HG03039 (cell line): Measurements from ENCODE around the gene PODN.

ENCODE experiments used
- ATAC-seq: cut with Tn5 transposase; IDR thresholded peaks from one replicate; pipeline ENCODE4 v1.9.1; 2021; ENCODE audit warnings: mild to moderate bottlenecking, moderate library complexity; ENCODE audit not compliant: unreplicated experiment

Gene PODN, protein sequence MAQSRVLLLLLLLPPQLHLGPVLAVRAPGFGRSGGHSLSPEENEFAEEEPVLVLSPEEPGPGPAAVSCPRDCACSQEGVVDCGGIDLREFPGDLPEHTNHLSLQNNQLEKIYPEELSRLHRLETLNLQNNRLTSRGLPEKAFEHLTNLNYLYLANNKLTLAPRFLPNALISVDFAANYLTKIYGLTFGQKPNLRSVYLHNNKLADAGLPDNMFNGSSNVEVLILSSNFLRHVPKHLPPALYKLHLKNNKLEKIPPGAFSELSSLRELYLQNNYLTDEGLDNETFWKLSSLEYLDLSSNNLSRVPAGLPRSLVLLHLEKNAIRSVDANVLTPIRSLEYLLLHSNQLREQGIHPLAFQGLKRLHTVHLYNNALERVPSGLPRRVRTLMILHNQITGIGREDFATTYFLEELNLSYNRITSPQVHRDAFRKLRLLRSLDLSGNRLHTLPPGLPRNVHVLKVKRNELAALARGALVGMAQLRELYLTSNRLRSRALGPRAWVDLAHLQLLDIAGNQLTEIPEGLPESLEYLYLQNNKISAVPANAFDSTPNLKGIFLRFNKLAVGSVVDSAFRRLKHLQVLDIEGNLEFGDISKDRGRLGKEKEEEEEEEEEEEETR

GRCh38 chr1:53061859-53062707 is at the start of gene PODN:
PODN (plus strand) TSS chr1:53062213; CDS start chr1:53069856, 7,643 bp downstream.
- no peak for ATAC-seq

DNA sequence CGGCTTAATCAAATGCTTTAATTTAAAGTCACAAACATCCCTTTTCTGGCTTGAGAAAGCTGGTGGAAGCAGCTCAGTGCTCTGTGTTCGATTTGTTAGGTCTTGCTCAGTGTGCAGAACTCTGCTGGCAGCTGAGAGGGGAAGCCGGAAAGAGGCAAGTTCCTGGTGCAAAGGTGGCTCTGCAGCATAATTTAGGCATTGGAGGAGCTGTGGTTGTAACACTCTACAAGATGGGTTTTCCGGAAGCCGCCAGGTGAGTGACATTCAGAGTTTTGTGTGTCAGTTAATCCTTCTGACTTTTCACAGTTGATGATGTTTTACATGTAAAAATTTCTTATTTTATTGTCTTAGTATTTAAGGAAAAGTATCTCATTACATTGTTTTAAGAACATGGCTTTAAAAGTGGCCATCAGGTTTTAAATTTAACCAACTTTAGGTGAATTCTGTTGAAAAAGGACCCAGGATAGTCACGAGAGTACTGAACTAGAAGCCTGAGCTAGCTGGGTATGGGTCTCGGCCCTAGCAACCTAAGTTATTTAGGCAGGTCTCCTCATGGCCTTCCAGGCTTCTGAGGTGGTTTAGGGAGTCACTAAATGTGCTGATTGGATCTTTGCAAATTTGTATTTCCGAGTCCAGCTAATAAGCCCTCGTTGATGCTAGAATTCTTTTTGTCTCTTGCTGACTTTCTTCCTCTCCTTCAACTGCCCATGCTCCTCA is 47.1 kb upstream of the PODN start:
- ATAC-seq, result no peak

GRCh38 chr1:53015508-53015860 is 46.5 kb upstream of the PODN start:
- ATAC-seq, result no peak

DNA sequence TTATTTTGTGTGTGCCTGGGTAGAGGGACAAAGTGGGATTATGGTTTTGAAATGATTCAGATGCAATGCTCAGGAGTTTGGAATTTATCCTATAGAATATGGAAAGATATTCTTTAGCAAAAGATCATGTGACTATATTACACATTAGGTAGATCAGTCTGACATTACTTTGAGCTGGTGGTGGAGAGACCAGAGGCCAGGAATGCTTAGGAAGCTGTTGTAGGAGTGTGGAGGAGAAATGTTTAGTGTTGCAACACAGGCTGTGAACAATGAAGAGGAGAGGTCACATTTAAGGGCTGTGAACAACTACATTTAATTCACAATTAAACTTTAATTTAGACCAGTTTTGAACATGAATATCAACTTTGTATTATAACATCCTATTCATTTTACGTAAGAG is 45.3 kb upstream of the PODN start:
- no peak for ATAC-seq

DNA sequence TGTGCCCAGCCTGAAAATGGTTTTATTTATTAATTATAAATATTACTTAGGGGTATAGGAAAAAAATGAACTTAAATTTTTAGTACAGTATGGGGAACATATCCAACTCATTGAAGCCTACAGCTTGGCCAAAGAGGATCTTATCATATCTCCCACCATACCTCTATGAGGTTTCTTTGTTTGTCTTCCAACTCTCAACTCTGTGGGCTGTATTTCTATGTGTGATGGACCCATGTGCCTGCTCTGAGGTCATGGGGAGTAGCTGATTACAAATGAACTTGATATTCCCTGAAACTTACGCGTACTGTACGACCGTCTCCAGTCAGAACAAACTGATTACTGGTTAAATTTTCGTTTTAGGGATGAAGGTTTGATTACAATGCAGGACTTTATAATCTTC is 41.4 kb upstream of the PODN start:
- no peak for ATAC-seq

DNA sequence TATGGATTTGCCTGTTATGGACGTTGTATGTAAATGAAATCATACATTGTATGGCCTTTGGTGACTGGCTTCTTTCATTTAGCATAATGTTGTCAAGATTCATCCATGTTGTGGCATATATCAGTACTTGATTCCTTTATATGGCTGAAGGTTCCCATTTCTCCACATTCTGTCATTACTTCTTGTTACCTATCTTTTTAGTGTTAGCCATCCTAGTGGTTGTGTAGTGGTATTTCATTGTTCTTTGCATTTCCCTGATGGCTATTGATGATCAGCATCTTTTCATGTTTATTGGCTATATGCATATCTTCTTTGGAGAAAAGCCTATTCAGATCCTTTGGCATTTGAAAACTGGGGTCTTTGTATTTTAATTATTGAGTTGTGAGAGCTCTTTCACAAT is 39.8 kb upstream of the PODN start:
- ATAC-seq, result no peak

GRCh38 chr1:53023546-53023945 is 38.5 kb upstream of the PODN start:
- ATAC-seq, result no peak

GRCh38 chr1:53024117-53024516 is 37.9 kb upstream of the PODN start:
- no peak for ATAC-seq

- ATAC-seq, result no peak
These were observed 36.8 kb upstream of the PODN start for GRCh38 chr1:53025034-53025768.

DNA sequence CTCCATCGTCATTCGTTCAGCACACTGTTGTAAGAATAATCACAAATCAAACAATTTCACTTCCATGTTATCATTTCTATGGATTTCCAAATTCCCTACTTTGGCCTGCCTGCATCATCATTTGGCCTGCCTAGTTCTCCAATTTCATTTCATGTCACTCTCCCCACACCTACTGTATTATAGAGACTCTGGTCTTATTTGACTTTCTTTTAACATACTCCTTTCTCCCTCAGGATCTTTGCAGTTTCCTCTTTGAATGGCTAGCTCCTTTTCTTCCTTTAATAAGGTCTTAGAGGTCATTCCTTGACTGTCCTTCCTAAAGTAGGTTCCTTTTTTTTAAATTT is 36.3 kb upstream of the PODN start:
- ATAC-seq, result no peak

DNA sequence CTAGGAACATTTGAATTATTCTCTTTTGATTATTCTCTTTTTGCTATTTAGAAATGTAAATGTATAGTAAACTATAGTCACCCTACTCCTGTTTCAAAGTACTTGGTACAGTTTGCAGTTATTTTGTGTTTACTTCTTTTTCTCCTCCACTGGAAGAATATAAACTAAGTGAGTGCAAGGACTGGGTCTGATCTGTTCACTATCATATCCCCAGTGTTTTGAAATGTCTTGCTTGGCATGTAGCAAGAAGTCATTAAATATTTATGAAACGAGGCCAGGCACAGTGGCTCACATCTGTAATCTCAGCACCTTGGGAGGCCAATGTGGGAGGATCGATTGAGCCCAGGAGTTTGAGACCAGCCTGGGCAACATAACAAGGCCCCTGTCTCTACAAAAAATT is 35.8 kb upstream of the PODN start:
- no peak for ATAC-seq

- no peak for ATAC-seq
These were observed 30.3 kb upstream of the PODN start for GRCh38 chr1:53031732-53032131.

DNA sequence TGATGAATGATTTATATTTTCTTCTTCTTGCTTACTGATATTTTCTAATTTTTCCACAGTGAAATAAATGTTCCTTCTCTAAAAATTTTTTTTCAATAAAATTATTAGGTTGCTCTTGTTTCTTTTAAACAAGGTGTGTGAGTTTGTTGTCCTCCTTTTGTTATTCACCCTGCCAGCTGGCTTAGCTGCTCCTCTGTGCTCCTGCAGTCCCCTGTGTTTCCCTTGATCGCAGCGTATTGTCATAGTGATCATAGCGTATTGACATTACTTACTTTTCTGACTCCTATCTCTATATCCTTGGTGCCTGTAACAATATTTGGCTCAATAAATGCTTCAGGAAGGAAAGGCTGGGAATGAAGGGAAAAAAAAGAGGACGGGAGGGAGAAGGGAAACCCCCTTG is 24.9 kb upstream of the PODN start:
- no peak for ATAC-seq

GRCh38 chr1:53038566-53038965 is 23.4 kb upstream of the PODN start:
- no peak for ATAC-seq

GRCh38 chr1:53043271-53043670 is 18.7 kb upstream of the PODN start:
- ATAC-seq, result no peak

DNA sequence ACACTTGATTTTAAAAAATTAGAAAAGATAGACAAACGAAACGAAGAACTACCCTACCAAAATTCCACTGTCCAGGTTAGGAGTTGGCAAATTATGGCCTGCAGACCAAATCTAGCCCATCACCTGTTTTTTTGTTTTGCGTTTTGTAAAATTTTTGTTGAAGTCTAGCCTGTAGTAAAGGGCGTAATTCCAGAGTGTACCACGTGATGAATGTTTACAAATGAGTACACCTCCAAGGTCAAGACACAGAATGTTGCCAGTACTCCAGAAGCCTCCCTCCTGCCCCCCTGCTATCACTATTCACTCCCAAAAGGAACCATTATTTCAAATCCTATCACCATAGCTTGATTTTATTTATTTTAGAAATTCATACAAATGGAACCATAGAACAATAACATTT is 17.1 kb upstream of the PODN start:
- ATAC-seq, result no peak

DNA sequence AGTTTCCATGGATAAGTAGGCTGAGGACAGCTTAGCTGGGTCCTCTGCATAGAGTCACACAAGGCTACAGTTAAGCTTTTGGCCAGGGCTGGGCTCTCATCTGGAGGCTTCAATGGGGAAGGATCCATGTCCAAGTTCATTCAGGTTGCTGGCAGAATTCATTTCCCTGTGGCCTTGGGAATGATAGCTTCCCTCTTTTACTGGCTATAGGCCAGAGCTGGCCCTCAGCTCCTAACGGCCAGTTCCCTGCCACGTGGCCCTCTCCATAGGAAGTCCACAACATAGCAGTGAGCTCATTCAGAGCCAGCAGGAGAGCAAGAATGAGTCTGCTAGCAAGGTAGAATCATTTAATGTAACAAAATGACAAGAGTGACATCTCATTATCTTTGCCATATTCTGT is 15.1 kb upstream of the PODN start:
- ATAC-seq, result no peak

DNA sequence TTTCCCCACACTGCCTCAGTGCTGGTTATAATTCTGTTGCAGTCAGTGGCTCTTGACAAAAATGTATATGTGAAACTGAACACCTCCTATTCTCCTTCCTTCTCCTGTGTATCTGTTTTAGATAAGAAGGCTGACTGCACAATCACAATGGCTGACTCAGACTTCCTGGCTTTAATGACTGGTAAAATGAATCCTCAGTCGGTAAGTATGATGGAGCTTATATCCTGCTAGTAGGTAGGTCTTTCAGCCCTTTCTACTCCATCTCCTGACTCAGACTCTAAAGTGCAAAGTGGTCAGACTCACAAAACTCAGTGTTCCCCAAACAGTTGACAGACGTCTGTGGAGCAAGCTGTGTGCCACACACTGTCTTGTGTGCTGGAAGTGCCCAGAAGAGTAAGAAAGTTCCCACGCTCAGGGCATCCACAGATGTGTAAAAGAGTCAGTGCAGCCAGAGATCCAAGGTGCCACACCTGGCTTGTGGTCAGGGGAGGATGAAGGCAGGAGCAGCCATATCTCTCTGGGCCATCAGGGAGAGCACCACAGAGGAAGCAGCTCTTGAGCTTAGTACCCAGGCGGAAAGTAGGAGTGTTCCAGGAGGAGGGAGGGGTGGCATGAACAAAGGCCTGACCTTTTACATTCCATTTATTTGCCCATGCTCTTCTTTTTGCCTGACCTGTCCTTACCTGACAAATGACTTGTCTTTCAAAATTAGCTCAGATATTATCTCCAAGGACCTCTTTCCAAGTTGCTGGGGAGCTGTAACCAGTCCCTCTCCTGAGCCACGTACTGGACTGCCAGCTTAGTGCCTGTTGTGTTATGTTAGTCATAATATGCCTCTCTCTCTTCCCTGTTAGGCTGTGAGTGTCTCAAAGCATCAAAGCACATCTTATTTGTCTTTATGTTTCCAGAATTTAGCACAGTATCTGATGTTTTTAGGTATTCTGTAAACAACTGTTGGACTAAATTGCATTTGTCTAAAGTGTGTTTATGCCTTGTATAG is 14.0 kb upstream of the PODN start:
- ATAC-seq, result no peak

- no peak for ATAC-seq
These were observed 12.9 kb upstream of the PODN start for GRCh38 chr1:53048960-53049573.
